HG03469 (cell line): ENCODE measurements around the gene SFTPA2.
A peak's percentile ranks its signal among the peaks of the same experiment; 100 is the strongest.
"Not testable (repeated sequence)": the region's sequence is repeated elsewhere in the genome, so short reads cannot be mapped to it uniquely, and the experiment has no call there.

ENCODE experiments used
- ATAC-seq: cut with Tn5 transposase; IDR thresholded peaks from one replicate; pipeline ENCODE4 v1.9.1; 2021; ENCODE audit warnings: mild to moderate bottlenecking, moderate library complexity, moderate number of reproducible peaks; ENCODE audit not compliant: unreplicated experiment

SFTPA2 gene

DNA sequence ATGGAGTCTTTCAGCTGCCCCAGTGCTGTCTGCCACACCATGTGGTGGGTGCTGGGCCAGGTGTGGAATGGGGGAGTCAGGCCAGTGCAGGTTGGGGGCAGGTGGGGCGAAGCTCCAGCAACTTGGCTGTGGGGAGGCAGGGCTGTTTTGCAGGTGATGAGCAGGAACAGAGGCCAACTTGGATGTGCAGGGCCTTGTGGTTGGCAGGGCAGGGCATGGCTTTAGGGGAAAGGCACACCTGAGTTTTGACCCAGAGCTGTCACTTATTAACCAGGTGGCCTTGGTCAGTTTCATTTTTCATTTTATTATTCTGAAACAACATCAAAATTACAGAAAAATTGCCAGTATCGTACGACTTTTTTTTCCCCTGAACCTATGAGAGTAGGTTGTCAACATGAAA, 1.1 kb upstream of the SFTPA2 start:
- ATAC-seq = no peak

DNA sequence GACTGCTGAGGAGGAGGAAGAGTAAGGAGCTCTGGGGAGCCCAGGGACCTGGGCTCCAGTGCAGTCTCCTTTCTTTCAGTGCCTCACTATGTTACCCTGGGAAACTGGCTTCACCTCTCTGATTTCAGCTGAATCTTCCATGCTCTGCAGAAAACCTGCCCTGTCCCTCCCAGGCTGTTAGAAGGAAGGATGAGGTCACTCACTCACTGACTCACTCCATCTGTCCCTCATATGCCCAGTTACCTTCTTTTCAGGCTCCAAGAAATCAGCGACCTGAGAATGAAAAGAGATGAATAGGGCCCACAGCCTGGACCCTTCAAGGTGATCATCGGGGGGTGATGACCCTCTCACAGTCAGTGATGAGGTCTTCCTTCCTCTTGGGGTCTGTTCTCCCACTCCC, 481 bp downstream of the SFTPA2 start:
- ATAC-seq = no peak

DNA sequence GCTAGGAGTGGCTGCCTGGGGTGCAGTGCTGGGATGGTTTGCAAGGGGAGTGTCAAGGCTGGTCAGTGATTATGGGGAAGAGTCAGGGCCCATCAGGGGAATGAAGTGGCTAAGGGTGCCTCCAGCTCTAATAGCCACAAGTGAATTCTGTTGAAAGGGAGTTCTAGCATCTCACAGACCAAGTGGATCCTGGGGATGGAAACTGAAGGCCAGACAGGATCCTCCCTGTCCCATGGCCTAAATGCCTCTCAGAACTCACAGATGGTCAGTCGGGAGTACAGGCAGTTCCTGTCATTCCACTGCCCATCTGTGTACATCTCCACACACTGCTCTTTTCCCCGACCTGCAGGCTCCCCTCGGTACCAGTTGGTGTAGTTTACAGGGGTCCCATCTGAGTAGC, 3.2 kb downstream of the SFTPA2 start:
- ATAC-seq = not testable (repeated sequence)

DNA sequence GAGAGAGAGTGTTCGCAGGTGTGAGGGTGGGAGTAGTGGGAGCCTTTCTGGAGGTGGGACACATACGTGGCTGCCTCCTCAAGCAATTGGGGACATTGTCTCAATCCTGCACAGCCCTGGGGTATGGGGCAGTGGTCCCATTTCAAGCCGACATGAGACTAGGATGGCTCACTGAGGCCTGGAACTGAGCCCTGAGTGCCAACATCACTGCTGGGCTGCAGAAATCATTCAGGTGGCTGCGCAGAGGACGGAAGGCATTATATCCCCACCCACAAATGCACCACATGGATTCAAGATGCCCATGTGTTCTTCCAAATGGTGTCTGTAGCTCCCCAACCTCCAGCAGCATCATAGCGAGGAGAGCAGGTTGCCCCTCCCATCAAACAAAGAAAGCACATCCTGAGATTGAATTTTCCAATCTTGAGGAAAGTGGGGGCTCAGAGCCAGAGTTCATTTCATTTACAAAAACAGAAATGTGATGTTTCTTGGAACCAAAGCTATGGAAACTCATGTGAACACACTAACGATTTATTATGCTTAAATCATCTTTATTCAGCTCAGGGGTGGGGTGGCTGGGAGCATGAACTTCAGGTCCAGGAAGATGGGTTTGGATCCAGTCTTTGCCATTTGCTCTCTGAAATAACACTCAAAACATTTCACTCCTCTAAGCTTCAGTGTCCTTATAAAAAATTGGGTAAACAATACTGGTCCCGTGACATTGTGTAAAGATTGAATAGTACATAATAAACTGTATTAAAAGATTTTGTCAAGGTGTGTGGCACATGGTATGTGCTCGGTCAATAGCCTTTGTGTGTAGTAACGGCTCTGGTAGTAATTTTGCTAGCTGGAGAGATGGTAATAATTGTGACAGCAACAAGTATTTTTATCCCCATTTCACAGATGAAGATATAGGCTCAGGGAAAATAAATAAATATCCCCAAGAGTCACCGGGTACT, 4.6 kb downstream of the SFTPA2 start:
- no peak for ATAC-seq

DNA sequence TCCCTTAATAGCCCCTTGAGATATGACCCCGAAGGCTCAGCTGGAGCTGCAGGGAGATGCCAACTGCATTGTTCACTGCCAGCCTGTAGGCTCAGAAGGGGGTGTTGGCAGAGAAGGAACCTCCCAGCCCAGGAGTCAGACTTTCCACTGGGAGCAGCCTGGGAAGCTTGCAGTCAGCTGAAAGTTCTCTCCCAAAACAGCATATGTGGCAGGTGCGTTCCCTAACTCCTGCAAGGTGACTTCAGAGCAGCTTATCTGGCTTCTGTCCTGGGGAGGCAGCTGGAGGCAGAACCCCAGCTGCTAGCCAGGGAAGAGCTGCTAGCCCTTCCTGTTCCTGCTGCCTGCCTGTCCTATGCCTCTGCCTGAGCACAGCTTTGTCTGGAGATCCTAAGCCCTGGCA, 8.1 kb downstream of the SFTPA2 start:
- ATAC-seq = no peak

DNA sequence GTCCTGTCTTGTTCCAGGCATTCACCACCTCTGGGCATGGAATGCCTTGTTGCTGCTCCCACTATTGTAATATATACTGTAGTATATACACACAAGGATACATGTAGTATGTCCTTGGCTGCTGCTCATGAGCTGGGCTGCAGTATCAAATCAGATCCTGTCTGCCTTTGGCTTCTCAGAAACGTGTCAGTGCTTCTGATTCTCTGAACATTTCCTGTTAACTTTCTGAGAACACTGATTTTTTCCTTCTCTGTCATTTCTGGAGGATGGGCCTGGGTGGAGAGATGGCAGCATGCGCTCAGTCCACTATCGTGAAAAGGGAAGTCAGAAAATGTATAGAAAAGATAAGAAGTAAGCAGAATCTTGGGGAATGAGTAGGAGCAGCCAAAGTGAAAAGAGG, 12.2 kb downstream of the SFTPA2 start:
- ATAC-seq = no peak

DNA sequence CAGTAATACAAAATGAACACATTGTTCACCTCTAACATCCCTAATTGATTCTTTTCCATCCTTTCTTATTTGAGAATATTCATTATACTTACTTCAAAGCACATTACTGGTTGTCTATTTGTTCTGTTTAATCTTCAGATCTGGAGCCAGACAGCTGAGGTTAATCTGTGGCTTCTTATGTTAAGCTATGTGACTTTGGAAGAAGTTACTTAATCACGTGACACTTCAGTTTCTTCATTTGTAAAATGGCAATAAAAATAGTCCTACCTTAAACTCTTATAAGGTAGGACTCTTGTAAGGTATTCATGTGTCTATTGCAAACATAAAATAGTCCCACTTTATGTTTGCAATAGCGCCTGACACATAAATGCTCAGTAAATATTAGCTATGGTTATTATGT, 13.1 kb downstream of the SFTPA2 start:
- not testable (repeated sequence) for ATAC-seq

DNA sequence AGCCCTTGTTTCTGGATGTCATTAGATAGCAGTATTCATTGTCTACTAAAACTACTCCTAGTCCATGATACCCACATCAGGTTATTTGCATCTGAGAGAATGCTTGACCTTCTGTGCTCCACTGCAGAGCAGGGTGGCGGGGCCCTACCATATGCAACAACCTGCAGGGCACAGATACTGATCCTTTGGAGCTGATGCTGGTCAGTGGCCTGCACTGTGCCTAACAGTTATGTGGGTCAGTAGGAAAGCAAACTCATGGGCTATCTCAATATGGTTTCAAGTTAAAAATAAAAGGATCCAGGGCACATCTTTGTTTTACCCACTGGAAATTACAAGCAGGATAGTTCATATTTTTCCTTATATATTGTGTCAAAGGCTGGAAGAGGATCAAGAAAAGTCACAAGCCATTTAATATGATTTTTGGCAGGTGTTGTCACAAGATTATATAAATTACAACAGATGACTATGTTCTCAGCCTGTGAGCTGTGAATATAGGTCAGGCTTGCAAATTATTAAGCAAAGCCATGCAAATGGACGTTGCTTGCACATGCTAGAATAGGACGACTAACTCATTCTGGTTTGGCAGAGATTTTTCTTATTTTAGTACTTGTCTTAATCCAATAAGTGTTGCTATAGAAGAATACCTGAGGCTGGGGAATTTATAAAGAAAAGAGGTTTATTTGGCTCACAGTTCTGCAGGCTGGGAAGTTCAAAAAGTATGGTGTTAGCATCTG, 15.1 kb downstream of the SFTPA2 start:
- not testable (repeated sequence) for ATAC-seq

DNA sequence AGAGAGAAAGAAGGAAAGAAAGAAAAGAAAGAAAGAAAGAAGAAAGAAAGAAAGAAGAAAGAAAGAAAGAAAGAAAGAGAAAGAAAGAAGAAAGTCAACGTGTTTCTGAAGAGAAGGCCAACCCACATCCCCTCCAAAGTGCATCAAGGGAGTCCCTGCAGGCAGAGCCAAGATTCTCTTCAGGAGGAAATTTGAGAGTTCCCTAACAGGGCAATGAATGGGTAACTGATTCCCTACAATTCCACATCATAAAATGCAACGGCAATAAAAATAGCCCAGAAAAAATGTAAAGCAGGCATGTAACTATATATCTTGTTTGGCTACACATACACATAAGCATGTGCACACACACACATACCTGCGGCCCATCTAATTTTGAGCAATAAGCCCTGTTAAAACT, 15.8 kb downstream of the SFTPA2 start:
- not testable (repeated sequence) for ATAC-seq

DNA sequence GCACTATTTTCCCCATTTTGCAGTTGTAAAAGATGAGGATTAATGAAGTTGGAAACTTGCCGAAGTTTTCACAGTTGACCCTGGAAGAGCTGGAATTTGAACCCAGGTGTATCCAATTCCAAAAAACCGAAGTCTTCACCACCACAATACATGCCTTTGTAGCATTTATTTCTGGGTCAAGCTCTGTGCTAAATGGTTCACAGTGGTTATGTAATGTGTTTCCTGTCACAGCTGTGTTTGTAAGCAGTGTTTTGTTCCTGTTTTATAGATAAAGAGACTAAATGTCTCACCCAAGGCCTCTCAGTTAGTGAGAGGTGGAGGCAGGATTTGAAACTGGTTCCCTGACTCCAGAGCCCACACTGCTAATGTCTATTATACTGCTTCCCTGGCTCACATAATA, 17.6 kb downstream of the SFTPA2 start:
- no peak for ATAC-seq

DNA sequence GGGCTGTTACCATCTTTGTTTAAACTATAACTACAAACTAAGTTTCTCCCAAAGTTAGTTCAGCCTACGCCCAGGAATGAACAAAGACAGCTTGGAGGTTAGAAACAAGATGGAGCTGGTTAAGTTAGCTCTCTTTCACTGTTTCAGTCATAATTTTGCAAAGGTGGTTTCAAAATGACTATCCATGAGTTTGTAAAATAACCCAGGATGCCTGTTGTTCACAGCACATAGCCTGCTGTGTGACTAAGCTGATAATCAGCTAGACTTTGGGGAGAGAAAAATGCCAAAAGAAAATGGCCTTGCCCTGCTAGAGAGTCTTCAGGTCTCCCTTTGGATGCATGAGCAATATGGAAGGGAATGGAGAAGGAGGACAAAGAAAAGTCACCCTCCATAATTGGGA, 19.3 kb downstream of the SFTPA2 start:
- peak; percentile 93 for ATAC-seq

DNA sequence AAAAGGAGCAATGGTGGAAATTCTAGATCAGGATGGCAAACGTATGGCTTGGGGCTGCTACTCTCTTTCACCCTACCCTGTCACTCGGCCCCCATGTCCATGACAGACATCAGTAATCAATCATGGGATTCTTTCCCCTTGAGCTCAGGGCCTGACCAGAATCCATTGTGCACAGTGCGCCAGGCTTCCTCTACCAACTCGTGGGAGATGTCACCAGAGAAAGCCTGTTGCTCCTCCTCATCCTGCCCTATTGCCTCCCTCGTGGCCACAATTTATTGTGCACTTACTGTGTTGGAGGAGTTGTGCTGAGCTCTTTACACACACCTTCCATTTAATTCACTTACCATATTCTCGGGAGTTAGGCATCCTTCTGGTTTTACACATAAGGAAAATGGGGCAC, 21.9 kb downstream of the SFTPA2 start:
- not testable (repeated sequence) for ATAC-seq

DNA sequence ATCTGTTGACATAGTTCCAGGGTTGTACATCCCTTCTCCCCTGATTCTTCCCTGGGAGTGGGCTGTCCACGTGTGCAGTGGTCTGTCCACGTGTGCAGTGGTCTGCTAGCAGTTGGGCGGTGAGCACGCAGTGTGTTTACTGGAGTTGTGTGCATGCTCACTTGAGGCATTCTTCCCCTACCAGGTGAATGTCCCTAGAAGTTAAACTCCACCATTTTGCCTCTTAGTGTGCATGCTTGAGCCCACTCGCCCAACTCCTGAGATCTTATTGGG, 26.4 kb downstream of the SFTPA2 start:
- not testable (repeated sequence) for ATAC-seq

DNA sequence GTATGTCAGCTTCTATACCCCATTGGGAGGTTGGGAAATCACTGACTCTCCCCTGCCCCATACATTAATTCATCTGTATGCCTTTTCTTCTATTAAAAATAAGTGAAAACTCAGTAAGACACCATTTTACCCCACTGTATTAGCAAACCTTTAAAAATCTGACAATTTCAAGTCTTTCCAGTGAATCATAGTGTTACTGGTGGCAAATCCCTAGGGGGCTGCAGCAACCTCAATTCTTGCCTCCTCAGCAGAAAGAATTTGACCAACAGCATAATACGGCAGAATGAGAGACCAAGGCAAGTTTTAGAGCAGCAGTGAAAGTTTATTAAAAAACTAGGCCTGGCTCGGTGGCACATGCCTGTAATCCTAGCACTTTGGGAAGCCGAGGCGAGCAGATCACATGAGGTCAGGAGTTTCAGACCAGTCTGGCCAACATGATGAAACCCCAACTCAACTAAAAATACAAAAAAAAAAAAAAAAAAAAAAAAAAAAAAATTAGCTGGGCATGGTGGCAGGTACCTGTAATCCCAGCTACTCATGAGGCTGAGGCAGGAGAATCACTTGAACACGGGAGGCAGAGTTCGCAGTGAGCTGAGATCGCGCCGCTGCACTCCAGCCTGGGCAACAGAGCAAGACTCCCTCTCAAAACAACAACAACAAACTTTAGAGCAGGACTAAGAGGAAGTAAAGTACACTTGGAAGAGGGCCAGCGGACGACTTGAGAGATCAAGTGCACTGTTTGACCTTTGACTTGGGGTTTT, 26.9 kb downstream of the SFTPA2 start:
- not testable (repeated sequence) for ATAC-seq

DNA sequence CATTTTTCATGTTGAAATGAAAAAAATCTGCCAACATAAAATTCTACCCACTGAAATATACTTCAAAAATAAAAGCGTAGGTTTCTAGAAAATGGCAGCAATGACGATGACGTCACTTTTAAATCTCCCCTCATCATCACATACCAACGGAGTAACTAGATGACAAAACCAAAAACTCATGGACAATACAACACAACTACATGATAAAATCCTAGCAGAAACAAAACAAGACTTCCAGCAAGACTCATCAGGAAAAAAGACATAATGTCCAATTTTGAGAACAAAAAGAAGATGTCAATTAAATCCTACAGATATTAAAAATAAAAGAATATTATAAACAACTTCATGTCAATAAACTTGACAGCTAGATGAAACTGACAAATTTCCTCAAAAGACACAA, 31.9 kb downstream of the SFTPA2 start:
- ATAC-seq = not testable (repeated sequence)

DNA sequence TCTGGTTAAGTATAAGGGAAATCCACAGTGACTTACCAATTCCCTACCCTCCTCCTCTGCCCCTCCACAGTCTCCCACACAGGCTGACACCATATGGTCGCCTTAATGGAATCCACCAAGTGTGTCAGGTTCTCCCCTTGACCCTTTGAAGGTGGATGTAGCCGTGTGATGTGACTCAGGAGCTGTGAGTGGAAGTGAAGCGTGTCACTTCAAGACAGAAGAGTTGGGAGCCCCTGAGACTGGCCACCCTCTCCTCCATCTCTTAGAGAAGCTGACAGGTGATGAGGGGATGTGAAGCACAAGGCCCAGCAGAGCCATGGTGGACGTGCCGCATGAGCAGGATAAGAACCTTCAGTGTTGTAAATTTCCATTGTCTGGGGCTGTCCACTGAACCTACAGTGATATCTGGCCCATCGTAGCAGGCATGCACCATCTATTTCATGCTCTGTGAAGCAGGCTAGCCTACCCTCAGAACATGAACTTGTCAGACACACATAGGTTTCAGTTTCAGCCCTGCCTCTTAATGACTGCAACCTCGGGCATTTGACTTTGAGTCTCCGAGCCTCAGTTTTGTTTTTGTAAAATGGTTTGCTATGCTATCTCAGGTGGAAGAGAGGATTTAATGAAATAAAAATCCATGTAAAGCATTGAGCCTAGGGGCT, 35.0 kb downstream of the SFTPA2 start:
- ATAC-seq = peak; percentile 85

DNA sequence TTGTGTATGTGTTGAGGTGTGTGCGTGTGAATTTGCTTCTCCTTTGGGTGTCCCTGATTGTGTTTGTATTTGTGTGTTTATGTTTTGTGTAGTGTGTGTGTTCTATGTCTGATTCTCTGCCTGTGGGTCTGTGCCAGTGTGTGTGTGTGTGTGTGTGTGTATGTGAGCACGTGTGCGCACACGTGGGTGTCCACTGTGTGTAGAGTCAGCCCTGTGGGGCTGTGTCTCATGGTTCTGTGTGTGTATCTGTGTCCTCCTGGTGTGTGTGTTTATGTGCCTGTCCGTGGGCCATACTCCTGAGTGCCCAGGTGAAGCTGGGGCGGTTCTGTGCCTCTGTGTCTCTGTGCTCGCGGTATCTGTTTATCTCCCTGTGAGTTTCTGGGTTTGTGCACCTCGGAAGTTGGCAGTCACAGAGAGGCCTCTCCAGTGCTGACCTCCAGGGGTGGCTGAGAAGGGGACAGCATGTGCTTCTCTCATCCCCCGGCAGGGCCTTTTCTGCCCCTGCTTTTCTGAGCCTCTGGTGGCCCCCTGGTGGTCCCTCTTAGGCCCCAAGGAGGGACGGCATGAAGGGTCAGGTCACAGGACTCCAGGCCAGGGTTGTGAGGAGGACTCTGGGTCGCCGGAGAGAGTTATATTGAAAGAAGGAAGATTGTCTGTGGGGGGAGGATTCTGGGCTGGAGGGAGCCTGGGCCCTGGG, 36.9 kb downstream of the SFTPA2 start:
- ATAC-seq = not testable (repeated sequence)

DNA sequence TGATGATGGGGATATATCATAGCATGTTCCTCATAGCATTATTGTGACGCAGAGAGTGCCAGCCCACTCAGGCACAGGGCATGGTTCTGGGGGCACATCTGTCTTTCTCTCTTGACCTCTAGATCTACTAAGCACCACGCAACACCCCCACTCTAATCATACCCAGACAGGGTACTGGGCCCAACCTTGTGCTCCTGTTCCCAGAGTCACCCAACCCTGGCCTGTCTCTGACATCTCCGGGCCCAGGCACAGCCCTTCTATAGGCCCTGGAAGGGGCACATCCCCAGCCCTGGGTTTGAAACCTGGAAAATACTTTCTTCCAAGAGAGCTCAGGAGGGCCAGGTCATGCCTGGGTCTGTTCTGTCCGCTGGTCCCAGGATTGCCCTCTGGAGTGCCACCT, 37.7 kb downstream of the SFTPA2 start:
- not testable (repeated sequence) for ATAC-seq

DNA sequence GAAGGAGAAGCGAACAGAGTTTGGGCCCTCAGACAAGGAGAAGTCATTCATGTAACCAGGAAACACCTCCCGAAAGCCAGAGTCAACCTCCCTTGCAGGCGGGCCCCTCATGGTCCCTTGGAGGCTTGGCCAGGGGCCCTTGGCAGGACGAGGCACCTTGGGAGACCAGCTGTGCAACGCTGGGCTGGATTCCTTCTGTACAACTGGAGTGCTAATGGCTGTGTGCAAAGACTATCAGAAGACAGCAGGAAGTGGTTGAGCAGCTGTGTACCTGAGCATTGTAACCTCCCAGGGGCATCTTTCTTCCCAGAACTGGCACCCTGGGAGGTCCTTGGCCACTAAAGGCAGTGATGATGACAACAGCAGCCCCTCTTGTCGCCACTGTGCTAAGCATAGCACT, 38.5 kb downstream of the SFTPA2 start:
- ATAC-seq = not testable (repeated sequence)

DNA sequence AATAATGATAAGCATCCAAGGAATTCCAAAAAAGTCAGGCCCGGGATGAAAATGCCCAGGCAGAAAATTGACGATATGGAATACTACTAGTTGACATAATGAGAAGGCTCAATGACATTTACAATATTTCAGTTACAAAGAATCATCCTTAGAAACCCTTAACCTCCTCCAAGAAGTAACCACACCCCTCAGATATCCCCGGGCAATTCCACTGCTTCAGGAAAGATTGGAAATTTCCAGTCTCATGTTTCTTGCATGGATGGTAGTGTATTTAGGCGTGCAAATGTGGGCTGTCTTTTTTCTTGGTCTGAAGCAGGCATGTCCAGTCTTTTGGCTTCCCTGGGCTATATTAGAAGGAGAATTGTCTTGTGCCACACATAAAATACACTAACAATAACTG, 42.6 kb downstream of the SFTPA2 start:
- not testable (repeated sequence) for ATAC-seq
